Neutrophil (primary cell): Measurements from ENCODE around the gene BLVRA.

ENCODE experiments used
- H3K27ac ChIP-seq: fragments of 200-600 bp; sonication (generic); 2 replicates; pipeline ENCODE4 v1.5.1; 2016; ENCODE audit warnings: mild to moderate bottlenecking, moderate library complexity
- H3K27me3 ChIP-seq: fragments of 200-600 bp; sonication (generic); 2 replicates; pipeline ENCODE4 v1.6.0; 2016; ENCODE audit warnings: mild to moderate bottlenecking
- H3K36me3 ChIP-seq: fragments of 200-600 bp; sonication (generic); 2 replicates; pipeline ENCODE4 v1.5.1; 2017
- H3K4me1 ChIP-seq, 2 experiments: fragments of 200-600 bp in 1 of 2; sonication (generic) in 1 of 2; 1 replicate in 1 of 2; 2 replicates in 1 of 2; pipeline versions ENCODE4 v1.5.1 to v1.6.1; 2013 to 2016; ENCODE audit warnings: low read depth in 1 of 2, low read length in 1 of 2, mild to moderate bottlenecking in 1 of 2, moderate library complexity in 1 of 2; ENCODE audit not compliant: control insufficient read depth in 1 of 2, insufficient read depth in 1 of 2
- H3K4me3 ChIP-seq, 2 experiments: fragments of 200-600 bp in 1 of 2; sonication (generic) in 1 of 2; 1 replicate in 1 of 2; 2 replicates in 1 of 2; pipeline ENCODE4 v1.5.1; 2013 to 2016; ENCODE audit warnings: low read depth in 1 of 2, low read length in 1 of 2, mild to moderate bottlenecking in 1 of 2, moderate library complexity in 1 of 2
- H3K9me3 ChIP-seq: fragments of 200-600 bp; sonication (generic); 2 replicates; pipeline ENCODE4 v1.5.1; 2016
- CTCF ChIP-seq: fragments of 200-600 bp; sonication (generic); IDR thresholded peaks from 2 replicates; pipeline ENCODE4 v1.5.1; 2016; ENCODE audit warnings: antibody characterized with exemption

The BLVRA gene

GRCh38 chr7:43753271-43753810 is 5.1 kb upstream of the BLVRA start:
- no peak overlapping the region for H3K4me3 ChIP-seq
- H3K9me3 ChIP-seq: no peaks in the 10 kb centered on the region
- peaks cover 10 to 16% of the 10 kb centered on the region in 2 experiments for H3K4me1 ChIP-seq
- no peak overlapping the region for H3K27ac ChIP-seq
- no peaks in the 10 kb centered on the region for H3K36me3 ChIP-seq
- TF ChIP-seq CTCF: no peak
- H3K27me3 ChIP-seq: peaks cover 5% of the 10 kb centered on the region

DNA sequence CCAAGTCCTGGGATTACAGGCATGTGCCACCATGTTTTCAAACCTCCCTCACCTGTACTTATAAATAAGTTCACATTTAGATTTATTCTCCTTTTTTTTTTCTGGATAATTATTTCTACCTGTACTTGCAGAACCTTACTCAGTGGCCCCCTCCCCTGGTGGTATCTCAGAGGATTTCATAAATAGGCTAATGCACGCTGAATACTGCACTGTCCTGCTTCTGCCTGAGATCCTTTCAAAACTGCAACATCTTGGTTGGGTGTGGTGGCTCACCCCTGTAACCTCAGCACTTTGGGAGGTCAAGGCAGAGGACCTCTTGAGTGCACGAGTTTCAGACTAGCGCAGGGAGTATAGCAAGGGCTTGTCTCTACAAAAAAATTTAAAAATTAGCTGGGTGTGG is 4.6 kb upstream of the BLVRA start:
- TF ChIP-seq CTCF: no peak
- Histone ChIP-seq H3K36me3 (no peaks in the 10 kb centered on the region), H3K27me3 (peaks cover 5% of the 10 kb centered on the region), H3K4me3 (no peak overlapping the region), H3K27ac (no peak overlapping the region), H3K9me3 (no peaks in the 10 kb centered on the region), H3K4me1 (peaks cover 10 to 16% of the 10 kb centered on the region in 2 experiments)

- H3K27me3 ChIP-seq: peaks cover 5% of the 10 kb centered on the region
- H3K27ac ChIP-seq: no peak overlapping the region
- no peak overlapping the region for H3K4me3 ChIP-seq
- H3K4me1 ChIP-seq: peaks cover 16 to 23% of the 10 kb centered on the region in 2 experiments
- no peaks in the 10 kb centered on the region for H3K36me3 ChIP-seq
- TF ChIP-seq CTCF: no peak
- H3K9me3 ChIP-seq: no peaks in the 10 kb centered on the region
These were observed 3.9 kb upstream of the BLVRA start for GRCh38 chr7:43754596-43754995.

DNA sequence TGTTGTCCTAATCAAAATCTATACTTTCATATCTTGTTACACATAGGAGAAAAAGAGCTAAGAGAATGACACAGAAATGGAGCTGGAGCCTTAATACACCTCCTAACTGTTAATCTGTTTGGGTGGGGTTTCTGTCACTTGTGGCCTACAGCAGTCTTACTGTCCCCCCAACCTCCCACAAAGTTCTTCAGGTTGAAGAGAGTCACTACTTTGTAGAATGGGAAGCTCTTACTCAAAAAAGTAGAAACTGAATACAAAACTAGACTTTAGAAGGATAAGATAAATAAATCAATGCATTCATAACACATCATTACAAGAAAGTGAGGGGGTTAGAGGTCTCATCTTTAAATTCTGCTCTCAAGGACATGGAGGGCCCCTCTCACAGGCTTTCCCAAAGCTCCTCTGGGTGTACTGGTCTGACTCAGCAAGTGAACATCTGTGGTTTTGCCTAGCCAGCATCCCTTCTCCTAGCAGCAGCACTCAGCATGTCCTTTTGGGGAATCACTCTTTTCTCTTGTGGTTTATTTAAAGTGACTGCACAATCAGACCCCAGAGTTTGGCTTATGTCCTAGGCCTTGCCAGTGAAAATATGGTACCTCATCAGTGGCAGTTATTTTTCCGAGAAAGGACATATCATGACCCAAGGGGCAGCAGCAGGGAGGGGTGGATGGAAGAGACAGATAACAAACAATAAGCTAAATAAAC is 2.0 kb upstream of the BLVRA start:
- Histone ChIP-seq H3K27me3 (peaks cover 5% of the 10 kb centered on the region), H3K9me3 (no peaks in the 10 kb centered on the region), H3K4me3 (no peak overlapping the region), H3K4me1 (peaks cover 13 to 15% of the 10 kb centered on the region in 2 experiments), H3K36me3 (no peaks in the 10 kb centered on the region), H3K27ac (no peak overlapping the region)
- TF ChIP-seq CTCF: no peak

DNA sequence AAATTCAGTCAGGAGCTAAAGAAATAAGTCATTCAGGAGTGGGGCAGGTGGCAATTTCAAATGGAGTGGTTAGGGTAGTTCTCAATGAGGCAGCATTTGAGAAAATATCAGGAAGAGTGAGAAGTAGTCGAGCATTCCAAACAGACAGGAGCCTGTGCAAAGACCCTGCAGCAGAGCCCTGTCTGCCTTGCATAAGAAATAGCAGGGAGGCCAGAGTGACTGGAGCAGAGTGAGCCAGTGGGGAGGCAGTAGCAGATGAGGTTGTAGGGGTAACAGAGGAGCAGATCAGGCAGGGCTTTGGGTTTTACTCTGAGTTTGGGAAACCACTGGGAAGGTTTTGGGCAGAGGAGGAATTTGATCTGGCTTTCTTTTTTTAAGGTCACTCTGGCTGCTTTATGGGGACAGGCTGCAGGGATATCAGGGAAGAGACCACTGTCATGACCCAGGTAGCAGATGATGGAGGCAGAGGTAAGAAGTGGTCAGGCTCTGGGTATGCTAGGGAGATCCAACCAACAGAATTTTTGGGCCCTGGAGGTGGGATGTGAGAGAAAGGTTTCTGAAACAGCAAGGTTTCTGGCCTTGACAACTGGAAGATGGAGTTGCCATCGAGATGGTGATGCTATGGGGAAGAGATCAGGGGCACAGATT is 1.3 kb upstream of the BLVRA start:
- no peaks in the 10 kb centered on the region for H3K9me3 ChIP-seq
- H3K27me3 ChIP-seq: peaks cover 5% of the 10 kb centered on the region
- no peak for TF ChIP-seq CTCF
- H3K36me3 ChIP-seq: no peaks in the 10 kb centered on the region
- no peak overlapping the region for H3K27ac ChIP-seq
- peaks cover 13 to 15% of the 10 kb centered on the region in 2 experiments for H3K4me1 ChIP-seq
- H3K4me3 ChIP-seq: no peak overlapping the region
